K562 (cell line): ENCODE results near the gene ASB15. TPM values are rescaled to one million over a fixed set of nuclear protein-coding genes. Genes with fewer than 3 reads are reported as not detected.
A peak's percentile ranks its signal among the peaks of the same experiment; 100 is the strongest.
"Not testable (repeated sequence)": the region's sequence is repeated elsewhere in the genome, so short reads cannot be mapped to it uniquely, and the experiment has no call there.

ENCODE experiments used
- ATAC-seq: fragments of 200-7000 bp; cut with Tn5 transposase; 3 replicates; pipeline ENCODE4 v1.9.1; 2020; ENCODE audit warnings: moderate library complexity
- BruUV-seq: library from RNA; stranded (reverse); fragments of 400-500 nt; replicated peaks from 2 replicates; lab custom pipeline; 2021; lab: Mats Ljungman, UMichigan
- CTCF ChIA-PET: fragments of 300-600 bp; formaldehyde crosslinking; extraction: SDS; loops from one replicate; lab custom pipeline; 2021; ENCODE audit warnings: low intra/inter-chr PET ratio; lab: Yijun Ruan, JAX
- POLR2A ChIA-PET: fragments of 300-600, 350-650 bp; sonication (Branson Sonifier 250); formaldehyde crosslinking; extraction: SDS; loops from one replicate; lab custom pipeline; 2021; ENCODE audit warnings: antibody characterized with exemption, inconsistent platforms; lab: Yijun Ruan, JAX
- DNase-seq, 4 experiments: peaks; one replicate each; pipeline versions ENCODE4 v3.0.0 to v3.0.0-alpha.2; 2011 to 2018; ENCODE audit warnings: low spot score in 3 of 4, mixed read lengths in 3 of 4; ENCODE audit errors: extremely low read depth in 1 of 4
- FAIRE-seq: peaks from 2 replicates; lab custom pipeline; 2011; peaks lifted over from hg19 to GRCh38; lab: Jason Lieb, UNC
- H2AFZ ChIP-seq: 2 replicates; pipeline ENCODE4 v1.6.0; 2011; ENCODE audit warnings: low read depth, low read length, control low read depth, inconsistent platforms
- H3K27ac ChIP-seq: fragments of 200-600 bp; 3 replicates; pipeline ENCODE4 v1.8.0; 2011; ENCODE audit warnings: low read depth, mild to moderate bottlenecking, control low read depth, inconsistent platforms, low read length, moderate library complexity, mixed read lengths; ENCODE audit errors: extremely low read depth
- H3K27me3 ChIP-seq, 2 experiments: fragments of 300-600 bp in 1 of 2; 2 replicates in 1 of 2; 3 replicates in 1 of 2; pipeline versions ENCODE4 v1.6.0 to v1.8.0; 2011; ENCODE audit warnings: inconsistent platforms in 2 of 2, low read length in 2 of 2, mild to moderate bottlenecking in 1 of 2, mixed read lengths in 1 of 2, moderate library complexity in 1 of 2; ENCODE audit not compliant: control insufficient read depth in 2 of 2, insufficient read depth in 2 of 2
- H3K36me3 ChIP-seq: fragments of 300-600 bp; 3 replicates; pipeline ENCODE4 v1.8.0; 2011; ENCODE audit warnings: mild to moderate bottlenecking, low read length, inconsistent platforms; ENCODE audit not compliant: control insufficient read depth, insufficient read depth
- H3K4me1 ChIP-seq, 2 experiments: fragments of 200-600 bp in 1 of 2; replicated peaks in 1 of 2; 2 replicates in 1 of 2; 3 replicates in 1 of 2; pipeline versions ENCODE4 v1.5.1 to v1.8.0; 2011; ENCODE audit warnings: inconsistent platforms in 2 of 2, low read length in 2 of 2, mild to moderate bottlenecking in 1 of 2, mixed read lengths in 1 of 2, moderate library complexity in 1 of 2; ENCODE audit not compliant: control insufficient read depth in 2 of 2, insufficient read depth in 2 of 2
- H3K4me2 ChIP-seq: 2 replicates; pipeline ENCODE4 v1.6.1; 2011; ENCODE audit warnings: low read length, control low read depth, inconsistent platforms, mixed read lengths; ENCODE audit not compliant: insufficient read depth
- H3K4me3 ChIP-seq: fragments of 200-600 bp; sonication (generic), shearing (Covaris generic); 2 replicates; pipeline ENCODE4 v1.5.1; 2016; ENCODE audit warnings: control low read depth, inconsistent platforms
- H3K79me2 ChIP-seq: fragments of 200-600 bp; 3 replicates; pipeline ENCODE4 v1.8.0; 2011; ENCODE audit warnings: low read length, inconsistent platforms; ENCODE audit not compliant: control insufficient read depth, insufficient read depth
- H3K9ac ChIP-seq, 2 experiments: 2 replicates each; pipeline versions ENCODE4 v1.6.0 to v1.6.1; 2011; ENCODE audit warnings: low read depth in 2 of 2, low read length in 2 of 2, control low read depth in 1 of 2, inconsistent platforms in 1 of 2, mild to moderate bottlenecking in 1 of 2, mixed read lengths in 1 of 2; ENCODE audit not compliant: insufficient read depth in 1 of 2
- H3K9me1 ChIP-seq: one replicate; pipeline ENCODE4 v1.6.0; 2011; ENCODE audit warnings: inconsistent platforms, mild to moderate bottlenecking, low read length, moderate library complexity; ENCODE audit not compliant: control insufficient read depth, insufficient read depth
- H3K9me3 ChIP-seq: replicated peaks from 2 replicates; pipeline ENCODE4 v1.5.1; 2011; ENCODE audit warnings: low read depth, low read length, inconsistent platforms; ENCODE audit not compliant: control insufficient read depth, insufficient read depth
- H4K20me1 ChIP-seq: replicated peaks from 2 replicates; pipeline ENCODE4 v1.6.1; 2011; ENCODE audit warnings: low read length, inconsistent platforms, mixed read lengths; ENCODE audit not compliant: control insufficient read depth, insufficient read depth
- ADNP ChIP-seq: fragments of 200-800 bp; sonication (Bioruptor generic); IDR thresholded peaks from 2 replicates; pipeline ENCODE4 v1.6.1; 2016; ENCODE audit warnings: missing genetic modification characterization, missing compliant biosample characterization
- AFF4 ChIP-seq: sonication (generic); formaldehyde crosslinking; IDR thresholded peaks from 2 replicates; pipeline ENCODE4 v1.8.0; 2023; ENCODE audit warnings: mild to moderate bottlenecking, missing genetic modification reagents
- BCOR ChIP-seq: fragments of 450-650 bp; IDR thresholded peaks from 2 replicates; pipeline ENCODE4 v1.6.1; 2016
- CBX1 ChIP-seq: sonication (generic); IDR thresholded peaks from 2 replicates; pipeline ENCODE4 v1.6.1; 2016; ENCODE audit warnings: antibody characterized with exemption, low read depth, mild to moderate bottlenecking
- CHAMP1 ChIP-seq: fragments of 450-650 bp; IDR thresholded peaks from 2 replicates; pipeline ENCODE4 v1.6.1; 2016; ENCODE audit warnings: mild to moderate bottlenecking
- KDM1A ChIP-seq, 2 experiments: fragments of 450-650 bp; IDR thresholded peaks; 2 replicates each; pipeline ENCODE4 v1.6.1; 2016; ENCODE audit warnings: mild to moderate bottlenecking in 2 of 2
- SMARCA5 ChIP-seq: fragments of 450-650 bp; IDR thresholded peaks from 2 replicates; pipeline ENCODE4 v1.6.1; 2016
- ZNF146 ChIP-seq: IDR thresholded peaks from one replicate; pipeline ENCODE4 v1.6.1; 2018; ENCODE audit warnings: missing compliant biosample characterization; ENCODE audit not compliant: unreplicated experiment
- in situ Hi-C: fragments of 300-500 bp; cut with MboI; formaldehyde crosslinking; loops from 4 replicates; pipeline ENCODE4 v1.15.0; 2018; ENCODE audit warnings: inconsistent platforms, mixed read lengths
- intact Hi-C: fragments of 100-400 bp; cut with micrococcal nuclease; formaldehyde crosslinking; loops from 2 replicates; pipeline ENCODE4 v1.14.2; 2022
- polyA plus RNA-seq, 8 experiments: library from polyadenylated mRNA; depleted of rRNA in 4 of 8; stranded (reverse) in 5 of 8; unstranded in 3 of 8; fragments of >200 nt; fragmentation: Nextera tagmentation in 2 of 8; fragmentation: Illumina TruSeq in 1 of 8; extraction: Ambion mirVana in 2 of 8; extraction: Trizol in 1 of 8; gene quantifications; 2 replicates each; pipeline versions ENCODE4 v1.2.1 to v1.2.3, GENCODE V29; 2011 to 2014; ENCODE audit warnings: inconsistent platforms in 1 of 8, missing spikeins in 1 of 8
- total RNA-seq, 7 experiments: library from RNA; depleted of rRNA in 6 of 7; stranded (reverse); fragments of >200 nt in 6 of 7; fragmentation: Illumina TruSeq in 2 of 7; extraction: Trizol in 2 of 7; gene quantifications; 2 replicates each; pipeline versions ENCODE4 v1.2.1 to v1.2.3, GENCODE V29; 2011 to 2021; ENCODE audit warnings: low replicate concordance in 1 of 7
- TF ChIP-seq, protein P1 (sequence below): fragments of 200-800 bp; sonication (Bioruptor generic); IDR thresholded peaks from 2 replicates; pipeline ENCODE4 v1.6.1; 2017; ENCODE audit warnings: missing genetic modification characterization, missing compliant biosample characterization

Gene ASB15
- total and polyA plus RNA-seq, 9 of the 15 experiments (the other 6 are each of a cell fraction or from before 2014, with no cell fraction given) = 0.03 to 0.14 (median 0.04) TPM; not detected in 3

DNA sequence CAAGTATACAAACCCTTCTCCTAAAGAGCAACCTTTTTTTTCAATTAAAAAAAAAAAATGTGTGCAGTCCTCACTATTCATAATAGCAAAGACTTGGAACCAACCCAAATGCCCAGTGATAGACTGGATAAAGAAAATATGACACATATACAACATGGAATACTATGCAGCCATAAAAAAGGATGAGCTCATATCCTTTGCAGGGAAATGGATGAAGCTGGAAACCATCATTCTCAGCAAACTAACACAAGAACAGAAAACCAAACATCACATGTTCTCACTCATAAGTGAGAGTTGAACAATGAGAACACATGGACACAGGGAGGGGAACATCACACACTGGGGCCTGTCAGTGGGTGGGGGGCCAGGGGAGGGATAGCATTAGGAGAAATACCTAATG is 49.5 kb upstream of the ASB15 start:
- H3K27me3 ChIP-seq, H3K9me1 ChIP-seq, DNase-seq, H3K9me3 ChIP-seq, H3K4me2 ChIP-seq, FAIRE-seq, H3K27ac ChIP-seq, H3K9ac ChIP-seq, intact Hi-C loops, BruUV-seq, ATAC-seq, CTCF ChIA-PET, H4K20me1 ChIP-seq, H2AFZ ChIP-seq, in situ Hi-C loops, H3K4me3 ChIP-seq: not testable (repeated sequence)
- H3K4me1 ChIP-seq = peaks cover 13 to 28% of the 10 kb centered on the region in 2 experiments
- POLR2A ChIA-PET = interaction anchor here (1.1 to 2.3 kb wide), 4 partner anchors 9 to 47 kb away, joined by 3 to 13 read pairs (median 6); partner anchors contain the start of gene IQUB
- H3K36me3 ChIP-seq = peaks cover 86% of the 10 kb centered on the region
- peaks cover 97% of the 10 kb centered on the region for H3K79me2 ChIP-seq
- TF ChIP-seq ADNP (0 out of 2 replicates have a peak, but pooled peaks have one; percentile 38), ZNF146 (CRISPR knock-in tag) (peak; percentile 99), CHAMP1 (peak; percentile 36; the same call in 1 of the 2 replicates), AFF4 (0 out of 2 replicates have a peak, but pooled peaks have one; percentile 15), BCOR (peak; percentile 79), CBX1 (0 out of 2 replicates have a peak, but pooled peaks have one; percentile 50), KDM1A (IDR thresholded peaks at IDR 0.05) (peak in 1 of 2 experiments; percentile 35; a peak in 2 of 4 replicates), SMARCA5 (peak; percentile 52; the same call in 1 of the 2 replicates)
- TF ChIP-seq, protein P1, sequence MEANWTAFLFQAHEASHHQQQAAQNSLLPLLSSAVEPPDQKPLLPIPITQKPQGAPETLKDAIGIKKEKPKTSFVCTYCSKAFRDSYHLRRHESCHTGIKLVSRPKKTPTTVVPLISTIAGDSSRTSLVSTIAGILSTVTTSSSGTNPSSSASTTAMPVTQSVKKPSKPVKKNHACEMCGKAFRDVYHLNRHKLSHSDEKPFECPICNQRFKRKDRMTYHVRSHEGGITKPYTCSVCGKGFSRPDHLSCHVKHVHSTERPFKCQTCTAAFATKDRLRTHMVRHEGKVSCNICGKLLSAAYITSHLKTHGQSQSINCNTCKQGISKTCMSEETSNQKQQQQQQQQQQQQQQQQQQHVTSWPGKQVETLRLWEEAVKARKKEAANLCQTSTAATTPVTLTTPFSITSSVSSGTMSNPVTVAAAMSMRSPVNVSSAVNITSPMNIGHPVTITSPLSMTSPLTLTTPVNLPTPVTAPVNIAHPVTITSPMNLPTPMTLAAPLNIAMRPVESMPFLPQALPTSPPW = 0 out of 2 replicates have a peak, but pooled peaks have one; percentile 3
